HTR-8/SVneo (cell line): ENCODE measurements around the gene TMEM242.

Experiments
- DNase-seq: peaks from one replicate; pipeline ENCODE4 v3.0.0; 2011; ENCODE audit warnings: low spot score, mixed read lengths; ENCODE audit not compliant: insufficient read length
- FAIRE-seq: peaks from 2 replicates; lab custom pipeline; 2011; peaks lifted over from hg19 to GRCh38; lab: Jason Lieb, UNC

Gene TMEM242

GRCh38 chr6:157258878-157259277 is 64.4 kb downstream of the TMEM242 start:
- FAIRE-seq, result no peak
- DNase-seq, result no peak

DNA sequence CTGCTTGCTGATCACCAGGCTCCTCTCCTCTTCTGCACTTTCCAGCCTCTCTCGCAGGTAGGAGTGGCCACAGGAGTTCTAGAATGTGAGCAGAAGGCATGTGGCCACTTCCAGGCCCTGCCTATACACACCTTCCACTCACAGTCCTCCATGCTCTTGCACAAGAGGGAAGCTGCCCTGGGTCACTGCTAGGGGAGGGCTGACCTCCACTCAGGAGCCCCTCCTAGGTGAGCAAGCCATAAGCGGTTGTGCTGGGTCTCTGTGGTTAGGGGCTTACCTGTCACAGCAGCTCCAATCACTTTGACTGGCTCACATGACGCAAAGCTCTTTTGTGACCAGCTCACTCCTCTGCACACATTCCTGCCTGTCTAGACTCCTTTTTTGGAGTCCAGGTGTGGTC is 68.2 kb downstream of the TMEM242 start:
- DNase-seq, result no peak
- no peak for FAIRE-seq

DNA sequence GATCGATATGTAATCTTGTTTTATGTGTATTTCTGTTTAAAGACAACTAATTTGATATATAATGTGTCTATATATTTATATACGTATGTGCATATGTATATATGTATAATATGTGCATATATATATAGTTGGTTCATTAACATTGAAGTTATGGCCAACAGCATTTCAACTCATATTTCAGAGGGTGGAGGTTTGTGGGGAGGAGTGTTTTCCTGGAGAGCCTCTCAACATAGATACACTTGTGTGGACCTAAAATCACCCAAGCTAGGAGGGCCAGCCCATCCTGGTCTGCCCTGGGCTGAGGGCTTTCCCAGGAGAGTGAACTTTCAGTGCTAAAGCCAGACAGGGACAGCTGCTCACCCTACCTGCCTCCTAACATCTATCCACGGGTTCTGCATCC is 68.8 kb downstream of the TMEM242 start:
- FAIRE-seq (no peak), DNase-seq (no peak)

DNA sequence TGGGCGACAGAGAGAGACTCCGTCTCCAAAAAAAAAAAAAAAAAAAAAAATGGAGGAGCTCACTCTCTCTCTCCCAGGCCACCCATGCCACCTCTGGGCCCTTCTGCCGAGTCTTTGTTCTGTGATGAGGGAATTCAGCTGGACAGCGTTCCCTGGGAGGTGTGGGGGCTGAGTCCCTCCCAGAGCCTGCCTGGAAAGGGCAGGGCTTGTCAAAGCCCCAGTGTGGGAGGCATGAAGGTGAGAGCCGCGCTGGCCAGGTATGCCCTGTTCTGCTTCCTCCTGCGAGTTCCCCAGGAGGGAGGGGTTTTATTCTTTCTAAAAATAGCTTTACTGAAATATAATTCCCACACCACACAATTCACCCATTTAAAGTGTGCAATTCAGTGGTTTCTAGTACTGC is 69.6 kb downstream of the TMEM242 start:
- FAIRE-seq (no peak), DNase-seq (no peak)

GRCh38 chr6:157253017-157253416 is 70.3 kb downstream of the TMEM242 start:
- FAIRE-seq (no peak), DNase-seq (no peak)

- DNase-seq (no peak), FAIRE-seq (no peak)
Observed at GRCh38 chr6:157251586-157252247, 71.6 kb downstream of the TMEM242 start.

DNA sequence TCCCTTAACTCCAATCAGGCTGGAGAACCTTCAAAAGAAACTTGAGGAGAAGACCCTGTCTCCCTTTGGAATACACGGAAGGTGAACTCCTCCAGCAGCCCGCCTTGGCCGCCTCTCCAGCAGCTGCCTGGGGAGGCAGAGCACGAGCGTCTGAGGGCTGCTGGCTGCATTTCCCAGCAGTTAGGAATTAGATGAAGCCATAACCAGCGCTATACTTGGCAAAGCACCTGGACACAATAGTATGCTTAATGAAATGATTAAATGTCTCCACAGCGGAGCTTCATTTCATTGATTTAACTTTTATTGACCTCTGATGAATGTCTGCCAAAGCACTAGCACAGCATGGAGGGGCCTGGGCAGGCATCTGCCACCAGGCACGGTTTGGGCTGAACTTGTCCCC is 73.5 kb downstream of the TMEM242 start:
- DNase-seq (no peak), FAIRE-seq (no peak)

DNA sequence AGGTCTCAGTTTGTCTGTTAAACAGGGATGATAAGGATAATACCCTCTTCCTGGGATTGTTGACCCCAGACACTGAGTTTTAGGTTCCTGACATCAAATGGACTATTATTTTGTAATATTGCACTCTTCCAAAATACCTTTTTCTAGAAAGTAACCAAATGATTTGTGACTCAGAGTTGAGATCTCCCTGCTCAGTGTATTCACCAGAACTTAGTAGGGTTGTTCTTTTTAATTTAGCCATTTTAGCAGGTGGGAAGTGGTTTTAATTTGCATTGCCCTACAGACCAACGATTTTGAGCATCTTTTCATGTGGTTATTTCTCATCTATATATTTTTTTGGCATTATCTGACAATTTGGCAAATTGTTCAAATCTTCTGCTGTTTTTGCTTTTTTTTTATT is 75.1 kb downstream of the TMEM242 start:
- DNase-seq, result no peak
- no peak for FAIRE-seq

DNA sequence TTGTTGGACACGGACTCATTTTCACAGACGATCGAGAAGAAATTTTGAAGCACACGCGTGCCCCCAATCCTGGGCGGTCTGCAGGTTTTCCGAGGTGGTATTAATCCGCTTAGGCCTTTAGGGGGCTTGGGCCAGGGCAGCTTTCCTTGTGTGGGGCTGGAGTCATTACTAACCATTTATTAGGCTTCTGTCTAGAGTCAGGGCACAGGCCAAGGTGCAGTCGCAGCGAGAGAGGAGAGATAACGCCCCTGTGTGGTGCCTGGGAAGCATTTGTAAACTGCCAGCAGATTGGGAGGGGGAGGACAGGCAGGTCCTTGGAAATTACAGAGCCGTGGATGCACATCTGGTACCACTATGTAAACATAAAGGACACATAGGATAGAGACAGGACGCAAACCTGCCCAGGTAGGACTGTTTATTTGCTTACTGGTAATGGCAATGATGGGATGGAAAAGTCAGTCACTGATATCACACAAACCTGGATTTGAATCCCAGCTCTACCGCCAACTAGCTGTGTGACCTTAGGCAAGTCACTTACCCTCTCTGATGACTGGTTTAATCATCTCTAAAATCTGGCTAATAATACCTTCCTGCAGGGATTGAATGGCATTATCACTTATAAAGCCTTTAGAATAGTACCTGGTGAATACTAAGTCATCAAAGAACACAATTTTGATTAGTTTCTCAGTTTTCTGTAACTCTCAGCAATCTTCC is 76.4 kb downstream of the TMEM242 start:
- no peak for DNase-seq
- no peak for FAIRE-seq

DNA sequence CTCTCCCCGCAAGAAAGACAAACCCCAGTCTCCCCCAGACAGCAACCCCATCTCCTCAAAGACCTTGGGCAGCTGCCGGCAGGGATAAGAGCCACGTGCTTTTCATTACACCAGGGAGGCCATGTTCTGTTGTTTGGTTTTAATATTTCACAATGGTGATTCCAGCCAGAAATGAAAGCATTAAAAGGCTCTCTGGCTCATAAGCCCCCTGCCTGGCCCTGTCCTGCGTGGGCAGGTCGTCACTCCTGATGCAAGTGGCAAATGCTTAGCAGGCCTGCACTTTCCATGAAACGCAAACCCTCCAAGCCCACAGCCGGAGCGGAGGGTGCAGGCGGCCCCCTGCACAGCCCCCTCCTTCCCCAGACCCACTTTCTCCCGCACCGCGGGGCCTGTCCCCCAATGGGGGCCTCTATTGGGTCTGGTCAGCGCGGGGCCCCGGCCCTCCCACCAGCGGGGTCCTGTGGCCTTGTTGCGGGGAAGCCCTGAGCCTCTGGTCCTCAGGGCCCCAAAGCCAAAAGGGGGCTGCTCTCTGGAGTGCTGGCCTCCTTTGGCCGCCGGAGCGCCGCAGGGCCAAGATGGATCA is 77.2 kb downstream of the TMEM242 start:
- FAIRE-seq, result no peak
- DNase-seq, result no peak

- no peak for FAIRE-seq
- DNase-seq, result no peak
Observed at GRCh38 chr6:157245436-157245835, 77.9 kb downstream of the TMEM242 start.

DNA sequence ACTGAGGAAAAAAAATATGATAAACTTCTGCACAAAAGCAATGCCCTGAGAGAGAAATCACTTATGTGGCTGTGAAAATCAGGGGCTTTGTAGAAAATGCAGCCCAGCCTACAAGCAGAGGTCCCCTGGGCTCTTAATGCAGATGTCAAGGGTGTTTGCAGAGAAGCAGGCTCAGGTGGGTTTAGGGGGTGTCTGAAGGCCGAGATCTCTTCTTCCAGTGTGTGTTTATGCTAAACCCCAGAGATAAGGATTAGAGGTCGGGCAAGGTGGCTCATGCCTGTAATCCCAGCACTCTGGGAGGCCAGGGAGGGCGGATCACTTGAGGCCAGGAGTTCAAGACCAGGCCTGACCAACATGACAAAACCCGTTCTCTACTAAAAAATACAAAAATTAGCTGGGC is 78.5 kb downstream of the TMEM242 start:
- FAIRE-seq (no peak), DNase-seq (no peak)

DNA sequence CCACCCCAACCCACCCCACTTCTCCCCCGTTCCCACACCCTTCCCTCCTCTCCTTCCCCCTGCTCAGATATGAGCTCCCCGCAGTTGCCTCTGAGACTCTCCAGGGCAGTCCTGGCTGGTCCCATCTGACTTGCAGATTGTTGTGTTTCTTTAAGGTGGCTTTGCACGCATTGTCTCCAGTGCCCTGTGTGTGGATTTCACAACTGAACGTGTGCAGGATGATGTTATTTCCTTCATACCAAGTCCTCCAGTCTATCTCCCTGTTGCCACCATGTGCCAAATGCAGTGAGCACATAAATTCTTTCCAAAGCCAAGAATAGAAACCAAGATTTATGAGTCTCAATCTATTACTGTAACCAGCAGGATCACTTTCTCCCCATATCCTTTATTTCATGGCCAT is 79.1 kb downstream of the TMEM242 start:
- FAIRE-seq, result no peak

GRCh38 chr6:157242791-157243190 is 80.5 kb downstream of the TMEM242 start:
- no peak for DNase-seq
- FAIRE-seq, result no peak

More for the DNA sequence above, 79.1 kb downstream of the TMEM242 start:
- peak; percentile 31 for DNase-seq

GRCh38 chr6:157240960-157241311 is 82.4 kb downstream of the TMEM242 start:
- no peak for DNase-seq
- FAIRE-seq, result no peak

GRCh38 chr6:157240059-157240959 is 83.0 kb downstream of the TMEM242 start:
- FAIRE-seq, result peak; percentile 26
- peak; percentile 47 for DNase-seq

- FAIRE-seq (no peak), DNase-seq (no peak)
Observed at GRCh38 chr6:157239671-157240058, 83.7 kb downstream of the TMEM242 start.
